Occipital lobe (tissue), 2 donors: Measurements from ENCODE around the gene SMU1. TPM values are rescaled to one million over a fixed set of nuclear protein-coding genes. Genes with fewer than 3 reads are reported as not detected.
"Not testable (repeated sequence)": the region's sequence is repeated elsewhere in the genome, so short reads cannot be mapped to it uniquely, and the experiment has no call there.

Source experiments
- DNase-seq: peaks from one replicate; lab custom pipeline; 2025; lab: John Stamatoyannopoulos, UW
- total RNA-seq: library from RNA; depleted of rRNA; stranded (reverse); fragments of >200 nt; gene quantifications from one replicate; pipeline ENCODE4 v1.2.3, GENCODE V29; 2014

SMU1 gene
- total RNA-seq, 1 donor from 2014 or later, result 46.5 TPM

- DNase-seq, result no peak
Observed at GRCh38 chr9:33013962-33014664, 62.4 kb downstream of the SMU1 start.

- no peak for DNase-seq
Observed at GRCh38 chr9:33012328-33013069, 64.0 kb downstream of the SMU1 start.

GRCh38 chr9:33011831-33012230, 64.6 kb downstream of the SMU1 start:
- no peak for DNase-seq

GRCh38 chr9:33007755-33008154, 68.7 kb downstream of the SMU1 start:
- DNase-seq, result no peak

- DNase-seq, result not testable (repeated sequence)
Observed at GRCh38 chr9:33005335-33005734, 71.1 kb downstream of the SMU1 start.

GRCh38 chr9:33000682-33001055, 75.8 kb downstream of the SMU1 start:
- not testable (repeated sequence) for DNase-seq

- no peak for DNase-seq
Observed at GRCh38 chr9:32992595-32993238, 83.8 kb downstream of the SMU1 start.

- no peak for DNase-seq
Observed at GRCh38 chr9:32991897-32992594, 84.4 kb downstream of the SMU1 start.

Other genes with a start within 250 kb of the SMU1 start
- 26.5 TPM for gene APTX, start 75.0 kb downstream of the SMU1 start, total RNA-seq
- 203 TPM for gene DNAJA1, start 51.4 kb downstream of the SMU1 start, total RNA-seq
- gene B4GALT1, start 90.7 kb upstream of the SMU1 start, total RNA-seq, result 1.2 TPM
- gene SPINK4, start 163.5 kb upstream of the SMU1 start, total RNA-seq, result not detected
- gene BAG1, start 188.0 kb upstream of the SMU1 start, total RNA-seq, result 26.7 TPM
- gene CHMP5, start 188.4 kb upstream of the SMU1 start, total RNA-seq, result 92.8 TPM
- gene NFX1, start 213.8 kb upstream of the SMU1 start, total RNA-seq, result 18.7 TPM